Spleen (tissue), 11 donors: Measurements from ENCODE around the gene SH3BP1. TPM values are rescaled to one million over a fixed set of nuclear protein-coding genes. Genes with fewer than 3 reads are reported as not detected.
"Not testable (repeated sequence)": the region's sequence is repeated elsewhere in the genome, so short reads cannot be mapped to it uniquely, and the experiment has no call there.

Experiments
- DNase-seq: peaks from one replicate; pipeline ENCODE4 v3.0.0-alpha.2; 2020
- H3K27ac ChIP-seq, 8 donors: fragments of 200-600 bp; sonication (generic) in 7 of 8; 1 replicate in 4 of 8; 2 replicates in 4 of 8; pipeline versions ENCODE4 v1.5.0 to v1.8.0; 2016 to 2021; ENCODE audit warnings: inconsistent platforms in 4 of 8, mild to moderate bottlenecking in 4 of 8, moderate library complexity in 1 of 8
- H3K27me3 ChIP-seq, 7 donors: fragments of 200-600 bp; sonication (generic) in 6 of 7; replicated peaks in 1 of 7; 1 replicate in 4 of 7; 2 replicates in 3 of 7; pipeline versions ENCODE4 v1.5.0 to v1.8.0; 2016 to 2021; ENCODE audit warnings: inconsistent platforms in 3 of 7, mild to moderate bottlenecking in 1 of 7
- H3K36me3 ChIP-seq, 6 donors: fragments of 200-600 bp; sonication (generic) in 5 of 6; 1 replicate in 4 of 6; 2 replicates in 2 of 6; pipeline versions ENCODE4 v1.5.0 to v1.8.0; 2016 to 2021; ENCODE audit warnings: inconsistent platforms in 2 of 6
- H3K4me1 ChIP-seq, 6 donors: fragments of 200-600 bp; sonication (generic) in 5 of 6; 1 replicate in 3 of 6; 2 replicates in 3 of 6; pipeline versions ENCODE4 v1.5.0 to v1.8.0; 2016 to 2021; ENCODE audit warnings: inconsistent platforms in 3 of 6
- H3K4me3 ChIP-seq, 8 donors: fragments of 200-600 bp; sonication (generic) in 7 of 8; 1 replicate in 4 of 8; 2 replicates in 4 of 8; pipeline versions ENCODE4 v1.5.0 to v1.8.0; 2016 to 2021; ENCODE audit warnings: inconsistent platforms in 4 of 8, mild to moderate bottlenecking in 4 of 8, moderate library complexity in 2 of 8
- H3K9me3 ChIP-seq, 8 donors: fragments of 200-600 bp; sonication (generic) in 7 of 8; 1 replicate in 4 of 8; 2 replicates in 4 of 8; pipeline versions ENCODE4 v1.5.0 to v1.8.0; 2016 to 2021; ENCODE audit warnings: inconsistent platforms in 4 of 8
- POLR2A ChIP-seq, 3 donors: fragments of 450-650 bp; IDR thresholded peaks; one replicate each; pipeline ENCODE4 v1.5.1; 2017; ENCODE audit warnings: antibody characterized with exemption in 3 of 3, mild to moderate bottlenecking in 1 of 3
- POLR2AphosphoS5 ChIP-seq, 3 donors: sonication (generic); formaldehyde crosslinking; IDR thresholded peaks; one replicate each; pipeline ENCODE4 v1.5.1; 2017; ENCODE audit warnings: antibody characterized with exemption in 3 of 3
- WGBS, 5 donors: extraction: QIAGEN DNeasy Blood & Tissue Kit in 3 of 5; methylation state at CpG; one replicate each; pipeline versions ENCODE4 v1.1.5 to v1.1.7; 2013 to 2018; 5-methylcytosine and 5-hydroxymethylcytosine counted together
- intact Hi-C: fragments of 100-400 bp; cut with DNase I; formaldehyde crosslinking; loops from one replicate; pipeline ENCODE4 v1.15.0; 2023; ENCODE audit warnings: low total_unique reads
- polyA plus RNA-seq, 3 donors: library from polyadenylated mRNA; stranded (reverse); fragments of 200-250 nt; gene quantifications; one replicate each; pipeline ENCODE4 v1.2.1, GENCODE V29; 2013
- total RNA-seq, 7 donors: library from RNA; depleted of rRNA in 3 of 7; stranded (reverse); fragments of >200 nt in 3 of 7; fragmentation: NEBNext Ultra II Directional in 4 of 7; extraction: Animal tissue kit (Norgen Biotek cat#: 25700) in 4 of 7; gene quantifications; one replicate each; pipeline versions ENCODE4 v1.1.0 to v1.2.1, GENCODE V29; 2016 to 2021
- TF ChIP-seq, protein P1 (sequence below), 11 experiments: fragments of 200-600 bp in 7 of 11; fragments of 450-650 bp in 4 of 11; sonication (generic) in 4 of 11; IDR thresholded peaks in 8 of 11; conservative IDR thresholded peaks in 3 of 11; 1 replicate in 7 of 11; 2 replicates in 4 of 11; pipeline versions ENCODE4 v1.4.0 to v1.8.0; 2016 to 2021; ENCODE audit warnings: antibody characterized with exemption in 11 of 11, inconsistent platforms in 4 of 11, mild to moderate bottlenecking in 1 of 11
- donor health status: healthy with polysubstance abuse.
- donor health status: DM: no; HTN: no; CAD: no; lungs with moderate emphysema.
- donor health status: DM: no; HTN: no; CAD: no.
- donor health status: Bipolar disorder and iron deficiency.
- donor health status: healthy.
- donor health status: DM: no; HTN: no; CAD: no.
- donor health status: DM: yes; HTN: yes; CAD: no.

The SH3BP1 gene
- total and polyA plus RNA-seq, 10 donors: 17.7 to 78.9 (median 57.2) TPM

DNA sequence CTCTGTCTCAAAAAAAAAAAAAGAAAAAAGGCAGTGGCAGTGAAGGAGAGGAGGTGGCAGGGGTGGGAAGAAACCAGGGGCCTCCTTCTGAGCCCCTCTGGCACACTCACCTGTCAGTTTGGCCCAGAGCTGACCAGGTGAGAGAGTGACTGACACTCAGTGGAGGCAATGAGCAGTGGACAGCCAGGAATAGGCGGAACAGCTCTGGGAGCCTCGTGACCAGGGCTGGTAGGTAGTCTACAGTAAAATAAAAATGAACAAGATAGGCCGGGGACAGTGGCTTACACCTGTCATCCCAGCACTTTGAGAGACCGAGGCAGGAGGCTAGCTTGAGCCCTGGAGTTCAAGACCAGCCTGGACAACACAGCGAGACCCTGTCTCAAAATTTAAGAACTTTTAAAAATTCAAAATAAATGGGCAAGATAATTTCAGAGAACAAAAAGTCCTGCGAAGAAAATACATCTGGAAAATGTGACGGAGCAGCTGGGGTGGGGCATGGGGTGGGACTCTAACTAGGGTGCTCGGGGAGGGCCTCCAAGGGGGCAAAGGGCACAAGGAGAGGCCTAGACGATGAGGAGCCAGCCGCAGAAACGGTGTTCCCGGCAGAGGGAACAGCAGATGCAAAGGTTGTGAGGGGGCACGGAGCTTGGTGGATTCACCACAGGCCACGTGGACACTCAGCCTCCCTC, 15.2 kb downstream of the SH3BP1 start:
- Histone ChIP-seq H3K4me1 (peaks cover 8 to 17% (median 14%) of the 10 kb centered on the region in 6 donors), H3K27me3 (no peaks in the 10 kb centered on the region), H3K27ac (no peak overlapping the region), H3K9me3 (no peaks in the 10 kb centered on the region), H3K36me3 (peaks cover 0 to 62% (median 51%) of the 10 kb centered on the region in 6 donors), H3K4me3 (no peak overlapping the region)
- intact Hi-C loops: no loop called here
- no peak for DNase-seq
- TF ChIP-seq POLR2A (IDR thresholded peaks at IDR 0.05) (no peak), POLR2AphosphoS5 (IDR thresholded peaks at IDR 0.05) (no peak)
- TF ChIP-seq, protein P1, sequence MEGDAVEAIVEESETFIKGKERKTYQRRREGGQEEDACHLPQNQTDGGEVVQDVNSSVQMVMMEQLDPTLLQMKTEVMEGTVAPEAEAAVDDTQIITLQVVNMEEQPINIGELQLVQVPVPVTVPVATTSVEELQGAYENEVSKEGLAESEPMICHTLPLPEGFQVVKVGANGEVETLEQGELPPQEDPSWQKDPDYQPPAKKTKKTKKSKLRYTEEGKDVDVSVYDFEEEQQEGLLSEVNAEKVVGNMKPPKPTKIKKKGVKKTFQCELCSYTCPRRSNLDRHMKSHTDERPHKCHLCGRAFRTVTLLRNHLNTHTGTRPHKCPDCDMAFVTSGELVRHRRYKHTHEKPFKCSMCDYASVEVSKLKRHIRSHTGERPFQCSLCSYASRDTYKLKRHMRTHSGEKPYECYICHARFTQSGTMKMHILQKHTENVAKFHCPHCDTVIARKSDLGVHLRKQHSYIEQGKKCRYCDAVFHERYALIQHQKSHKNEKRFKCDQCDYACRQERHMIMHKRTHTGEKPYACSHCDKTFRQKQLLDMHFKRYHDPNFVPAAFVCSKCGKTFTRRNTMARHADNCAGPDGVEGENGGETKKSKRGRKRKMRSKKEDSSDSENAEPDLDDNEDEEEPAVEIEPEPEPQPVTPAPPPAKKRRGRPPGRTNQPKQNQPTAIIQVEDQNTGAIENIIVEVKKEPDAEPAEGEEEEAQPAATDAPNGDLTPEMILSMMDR (IDR thresholded peaks at IDR 0.05 in 8 of 11, conservative IDR thresholded peaks at IDR 0.05 in 3 of 11): no peak
- WGBS, 5 donors: 82 to 95% (median 86%) methylated on average over 13 to 14 of the region's 14 CpGs

DNA sequence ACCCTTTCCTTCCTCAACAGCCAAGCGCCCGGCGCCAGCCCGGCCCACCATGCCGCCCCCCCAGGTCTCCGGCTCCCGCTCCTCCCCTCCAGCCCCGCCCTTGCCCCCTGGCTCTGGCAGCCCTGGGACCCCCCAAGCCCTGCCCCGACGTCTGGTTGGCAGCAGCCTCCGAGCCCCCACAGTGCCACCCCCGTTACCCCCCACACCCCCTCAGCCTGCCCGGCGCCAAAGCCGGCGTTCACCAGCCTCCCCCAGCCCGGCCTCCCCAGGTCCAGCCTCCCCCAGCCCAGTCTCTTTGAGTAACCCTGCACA, 15.7 kb downstream of the SH3BP1 start:
- H3K36me3 ChIP-seq: peaks cover 0 to 57% (median 46%) of the 10 kb centered on the region in 6 donors
- no peak overlapping the region for H3K27ac ChIP-seq
- no peaks in the 10 kb centered on the region for H3K9me3 ChIP-seq
- WGBS, 5 donors: 82 to 89% (median 87%) methylated on average over 10 to 17 of the region's 17 CpGs
- intact Hi-C loops: no loop called here
- no peaks in the 10 kb centered on the region for H3K27me3 ChIP-seq
- no peak overlapping the region for H3K4me3 ChIP-seq
- H3K4me1 ChIP-seq: peaks cover 12 to 22% (median 19%) of the 10 kb centered on the region in 6 donors
- no peak for DNase-seq
- no peak for TF ChIP-seq POLR2AphosphoS5 (IDR thresholded peaks at IDR 0.05)
- no peak for TF ChIP-seq POLR2A (IDR thresholded peaks at IDR 0.05)
- TF ChIP-seq, protein P1 (IDR thresholded peaks at IDR 0.05 in 8 of 11, conservative IDR thresholded peaks at IDR 0.05 in 3 of 11): no peak

DNA sequence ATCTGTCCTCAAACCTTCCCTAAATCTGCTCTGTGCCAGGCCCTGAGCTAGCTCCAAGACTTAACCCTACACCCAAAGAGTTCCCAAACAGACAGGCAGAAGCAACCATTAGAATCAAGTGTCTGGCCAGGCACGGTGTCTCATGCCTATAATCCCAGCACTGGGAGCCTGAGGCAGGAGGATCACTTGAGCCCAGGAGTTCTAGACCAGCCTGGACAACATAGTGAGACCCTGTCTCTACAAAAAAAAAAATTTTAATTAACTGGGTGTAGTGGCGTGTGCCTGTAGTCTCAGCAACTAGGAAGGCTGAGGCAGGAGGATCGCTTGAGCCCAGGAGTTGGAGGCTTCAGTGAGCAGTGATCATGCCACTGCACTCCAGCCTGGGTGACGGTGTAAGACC, 17.1 kb downstream of the SH3BP1 start:
- intact Hi-C loops: not testable (repeated sequence)
- H3K27ac ChIP-seq: peak overlapping the region in 1 of 8 donors; percentile 5
- 93 to 97% (median 96%) methylated on average over 4 of the region's 4 CpGs for WGBS, 5 donors

DNA sequence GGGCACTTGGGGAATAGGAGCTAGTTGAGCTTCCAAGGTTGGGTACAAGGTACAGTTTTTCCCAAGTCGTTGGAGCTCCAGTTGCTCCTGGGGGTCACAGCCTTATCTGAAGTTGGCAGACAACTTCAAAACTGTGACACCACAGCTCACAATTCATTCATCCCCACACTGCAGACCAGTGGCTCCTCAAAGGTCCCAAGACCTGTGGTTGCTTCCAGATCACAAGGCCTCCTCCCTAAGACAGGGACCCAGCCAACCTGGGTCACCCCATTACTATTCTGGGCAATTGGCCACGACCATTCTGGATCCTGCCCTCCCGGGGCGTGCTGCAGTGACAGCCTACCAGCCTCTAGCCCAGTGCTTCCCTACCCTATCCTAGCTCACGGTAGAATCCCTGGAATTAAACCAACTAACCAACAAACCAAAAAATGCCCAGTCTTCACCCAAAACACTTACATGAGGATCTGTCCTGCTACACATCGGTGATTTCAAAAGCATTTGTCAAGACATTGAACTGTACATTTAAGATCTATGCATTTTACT, 18.2 kb downstream of the SH3BP1 start:
- intact Hi-C loops: no loop called here
- H3K27me3 ChIP-seq: no peaks in the 10 kb centered on the region
- peak overlapping the region; percentile 72 to 88 (median 80) for H3K27ac ChIP-seq
- peaks cover 0 to 33% (median 23%) of the 10 kb centered on the region in 6 donors for H3K36me3 ChIP-seq
- 9 to 15% (median 13%) methylated on average over 6 of the region's 6 CpGs for WGBS, 5 donors
- H3K4me1 ChIP-seq: peaks cover 19 to 46% (median 42%) of the 10 kb centered on the region in 6 donors
- peak overlapping the region in 7 of 8 donors; percentile 28 to 95 (median 79) for H3K4me3 ChIP-seq
- TF ChIP-seq POLR2A (IDR thresholded peaks at IDR 0.05) (no peak), POLR2AphosphoS5 (IDR thresholded peaks at IDR 0.05) (no peak)
- TF ChIP-seq, protein P1 (IDR thresholded peaks at IDR 0.05 in 8 of 11, conservative IDR thresholded peaks at IDR 0.05 in 3 of 11): no peak
- DNase-seq: no peak
- H3K9me3 ChIP-seq: no peaks in the 10 kb centered on the region

More for the DNA sequence above, 17.1 kb downstream of the SH3BP1 start:
- H3K9me3 ChIP-seq, DNase-seq, H3K27me3 ChIP-seq, H3K4me3 ChIP-seq: not testable (repeated sequence)
- peaks cover 19 to 35% (median 33%) of the 10 kb centered on the region in 6 donors for H3K4me1 ChIP-seq
- H3K36me3 ChIP-seq: peaks cover 0 to 44% (median 33%) of the 10 kb centered on the region in 6 donors
